HepG2 (cell line): ENCODE measurements around the gene SIVA1. TPM values are rescaled to one million over a fixed set of nuclear protein-coding genes. Genes with fewer than 3 reads are reported as not detected.
A peak's percentile ranks its signal among the peaks of the same experiment; 100 is the strongest.

Experiments used
- ASH2L ChIP-seq: fragments of 300-600, 200-600 bp; sonication (generic); IDR thresholded peaks from 2 replicates; pipeline ENCODE4 v1.7.0; 2017; ENCODE audit warnings: low read depth, mild to moderate bottlenecking, moderate library complexity, mixed read lengths, low read length; ENCODE audit not compliant: insufficient read length
- DR1 ChIP-seq: sonication (generic); formaldehyde crosslinking; IDR thresholded peaks from 2 replicates; pipeline ENCODE4 v1.8.0; 2021; ENCODE audit warnings: mild to moderate bottlenecking, missing genetic modification reagents, inconsistent platforms
- HMGXB4 ChIP-seq, 2 experiments: sonication (generic) in 1 of 2; formaldehyde crosslinking in 1 of 2; IDR thresholded peaks; 2 replicates each; pipeline versions ENCODE4 v1.4.0 to v1.6.1; 2018 to 2020; ENCODE audit warnings: missing genetic modification reagents in 2 of 2, borderline replicate concordance in 1 of 2, low read depth in 1 of 2, mild to moderate bottlenecking in 1 of 2, missing biosample characterization in 1 of 2
- HNF4G ChIP-seq, 2 experiments: sonication (generic) in 1 of 2; formaldehyde crosslinking in 1 of 2; IDR thresholded peaks; 2 replicates each; pipeline versions ENCODE4 v1.4.0 to v1.6.1; 2011 to 2020; ENCODE audit warnings: borderline replicate concordance in 2 of 2, low read depth in 2 of 2, mild to moderate bottlenecking in 2 of 2, low read length in 1 of 2, missing genetic modification reagents in 1 of 2, moderate library complexity in 1 of 2
- IKZF1 ChIP-seq: fragments of 450-650 bp; IDR thresholded peaks from 2 replicates; pipeline ENCODE4 v1.7.1; 2016
- KAT8 ChIP-seq: IDR thresholded peaks from 2 replicates; pipeline ENCODE4 v1.6.1; 2016; ENCODE audit warnings: missing genetic modification reagents, missing compliant biosample characterization
- MBD4 ChIP-seq: IDR thresholded peaks from 2 replicates; pipeline ENCODE4 v1.6.1; 2012; ENCODE audit warnings: low read length, inconsistent platforms, borderline replicate concordance
- NR2C2 ChIP-seq: sonication (generic); formaldehyde crosslinking; IDR thresholded peaks from 2 replicates; pipeline ENCODE4 v1.4.0; 2020; ENCODE audit warnings: missing genetic modification reagents, mild to moderate bottlenecking, moderate library complexity, borderline replicate concordance
- PHF5A ChIP-seq: IDR thresholded peaks from one replicate; pipeline ENCODE4 v1.6.1; 2018; ENCODE audit warnings: low read depth, missing genetic modification reagents; ENCODE audit not compliant: unreplicated experiment
- PTBP1 ChIP-seq: fragments of 200-400 bp; formaldehyde crosslinking; IDR thresholded peaks from 2 replicates; pipeline ENCODE4 v1.6.1; 2018; ENCODE audit warnings: low read length, low read depth; ENCODE audit not compliant: poor library complexity, severe bottlenecking
- RFX5 ChIP-seq: IDR thresholded peaks from 2 replicates; pipeline ENCODE4 v1.6.1; 2011; ENCODE audit warnings: low read depth, low read length, improper control_type of control experiment
- RFXAP ChIP-seq: sonication (generic); formaldehyde crosslinking; IDR thresholded peaks from 2 replicates; pipeline ENCODE4 v1.4.0; 2020; ENCODE audit warnings: missing genetic modification reagents, borderline replicate concordance
- SAP130 ChIP-seq: IDR thresholded peaks from 2 replicates; pipeline ENCODE4 v1.6.1; 2016; ENCODE audit warnings: low read depth
- SP4 ChIP-seq: sonication (generic); formaldehyde crosslinking; IDR thresholded peaks from 2 replicates; pipeline ENCODE4 v1.8.1; 2023; ENCODE audit warnings: mild to moderate bottlenecking, missing genetic modification reagents
- ZBTB38 ChIP-seq: sonication (generic); formaldehyde crosslinking; IDR thresholded peaks from 2 replicates; pipeline ENCODE4 v1.5.1; 2020; ENCODE audit warnings: mild to moderate bottlenecking, missing genetic modification reagents
- ZNF276 ChIP-seq: sonication (generic); formaldehyde crosslinking; IDR thresholded peaks from 2 replicates; pipeline ENCODE4 v1.4.0; 2020; ENCODE audit warnings: mild to moderate bottlenecking, low read depth, missing genetic modification reagents
- ZNF333 ChIP-seq: sonication (generic); formaldehyde crosslinking; IDR thresholded peaks from 2 replicates; pipeline ENCODE4 v1.4.0; 2020; ENCODE audit warnings: mild to moderate bottlenecking, missing genetic modification reagents, borderline replicate concordance
- ZNF468 ChIP-seq: sonication (generic); formaldehyde crosslinking; IDR thresholded peaks from 2 replicates; pipeline ENCODE4 v1.8.0; 2022; ENCODE audit warnings: mild to moderate bottlenecking, moderate library complexity, missing genetic modification reagents
- ZSCAN29 ChIP-seq: sonication (generic); formaldehyde crosslinking; conservative IDR thresholded peaks from 2 replicates; pipeline ENCODE4 v1.4.0; 2020; ENCODE audit warnings: mild to moderate bottlenecking, missing genetic modification reagents
- polyA plus RNA-seq, 8 experiments: library from polyadenylated mRNA; depleted of rRNA in 3 of 8; stranded (reverse) in 7 of 8; unstranded in 1 of 8; fragments of >200 nt; fragmentation: Illumina TruSeq in 4 of 8; extraction: Trizol in 4 of 8; gene quantifications; 2 replicates each; pipeline versions ENCODE4 v1.2.1 to v1.2.3, GENCODE V29; 2011 to 2016; ENCODE audit warnings: low read depth in 4 of 8, missing spikeins in 1 of 8, mixed read lengths in 1 of 8; ENCODE audit not compliant: insufficient read depth in 1 of 8
- total RNA-seq, 5 experiments: library from RNA; depleted of rRNA; stranded (reverse); fragments of >200 nt; fragmentation: Illumina TruSeq; extraction: Trizol; gene quantifications; 2 replicates each; pipeline ENCODE4 v1.2.3, GENCODE V29; 2016; ENCODE audit warnings: low read depth in 1 of 5
- TF ChIP-seq, protein P1 (sequence below): sonication (generic); IDR thresholded peaks from 2 replicates; pipeline ENCODE4 v1.6.1; 2016; ENCODE audit warnings: low read depth, borderline replicate concordance
- TF ChIP-seq, protein P2 (sequence below): sonication (generic); formaldehyde crosslinking; IDR thresholded peaks from 2 replicates; pipeline ENCODE4 v1.5.0; 2020; ENCODE audit warnings: missing genetic modification reagents
- TF ChIP-seq, protein P3 (sequence below): sonication (generic); formaldehyde crosslinking; IDR thresholded peaks from 2 replicates; pipeline ENCODE4 v1.5.0; 2020; ENCODE audit warnings: missing genetic modification reagents

The SIVA1 gene
- total and polyA plus RNA-seq, 2 of the 13 experiments (the other 11 are each of a cell fraction or from before 2014, with no cell fraction given) = 123 to 186 TPM

DNA sequence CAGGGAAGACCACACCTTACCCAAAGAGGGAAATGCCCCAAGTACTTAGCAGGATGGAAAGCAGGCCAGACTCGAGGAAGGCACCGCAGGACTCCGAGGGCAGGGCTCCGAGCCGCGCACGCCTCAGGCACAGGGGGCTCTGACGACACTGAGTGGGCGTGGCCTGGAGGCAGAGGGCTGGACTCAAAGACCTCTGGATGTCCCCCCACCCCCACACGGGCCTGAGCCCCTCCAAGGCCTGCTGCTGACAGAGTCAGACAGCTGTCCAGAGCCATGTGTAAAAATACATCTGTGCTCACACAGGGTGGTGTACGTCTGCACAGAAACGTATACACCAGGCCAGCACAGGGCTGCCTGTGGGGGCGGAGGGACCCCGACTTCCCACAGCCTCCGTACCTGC lies 41.2 kb downstream of the SIVA1 start (continued):
- no peak for TF ChIP-seq ZNF276 (CRISPR knock-in tag)
- no peak for TF ChIP-seq PHF5A (CRISPR knock-in tag)
- 0 out of 4 replicates have a peak, but pooled peaks of 1 of the 2 experiments have one; percentile 46 for TF ChIP-seq HMGXB4 (CRISPR knock-in tag; IDR thresholded peaks at IDR 0.05; ENCODE audit: borderline replicate concordance in 1 of 2, low read depth in 1 of 2)
- TF ChIP-seq SAP130 = no peak; the same call in 1 of the 2 replicates
- TF ChIP-seq ZNF333 (CRISPR knock-in tag) = no peak
- TF ChIP-seq, protein P1, sequence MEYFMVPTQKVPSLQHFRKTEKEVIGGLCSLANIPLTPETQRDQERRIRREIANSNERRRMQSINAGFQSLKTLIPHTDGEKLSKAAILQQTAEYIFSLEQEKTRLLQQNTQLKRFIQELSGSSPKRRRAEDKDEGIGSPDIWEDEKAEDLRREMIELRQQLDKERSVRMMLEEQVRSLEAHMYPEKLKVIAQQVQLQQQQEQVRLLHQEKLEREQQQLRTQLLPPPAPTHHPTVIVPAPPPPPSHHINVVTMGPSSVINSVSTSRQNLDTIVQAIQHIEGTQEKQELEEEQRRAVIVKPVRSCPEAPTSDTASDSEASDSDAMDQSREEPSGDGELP = peak; percentile 41; the same call in 1 of the 2 replicates
- TF ChIP-seq HNF4G (IDR thresholded peaks at IDR 0.05; ENCODE audit: borderline replicate concordance, low read depth, low read length) = no peak
- no peak for TF ChIP-seq HNF4G (CRISPR knock-in tag; IDR thresholded peaks at IDR 0.05; ENCODE audit: borderline replicate concordance, low read depth)
- 0 out of 2 replicates have a peak, but pooled peaks have one; percentile 42 for TF ChIP-seq SP4 (CRISPR knock-in tag)
- TF ChIP-seq RFX5 = no peak
- TF ChIP-seq, protein P2, sequence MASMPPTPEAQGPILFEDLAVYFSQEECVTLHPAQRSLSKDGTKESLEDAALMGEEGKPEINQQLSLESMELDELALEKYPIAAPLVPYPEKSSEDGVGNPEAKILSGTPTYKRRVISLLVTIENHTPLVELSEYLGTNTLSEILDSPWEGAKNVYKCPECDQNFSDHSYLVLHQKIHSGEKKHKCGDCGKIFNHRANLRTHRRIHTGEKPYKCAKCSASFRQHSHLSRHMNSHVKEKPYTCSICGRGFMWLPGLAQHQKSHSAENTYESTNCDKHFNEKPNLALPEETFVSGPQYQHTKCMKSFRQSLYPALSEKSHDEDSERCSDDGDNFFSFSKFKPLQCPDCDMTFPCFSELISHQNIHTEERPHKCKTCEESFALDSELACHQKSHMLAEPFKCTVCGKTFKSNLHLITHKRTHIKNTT (CRISPR knock-in tag) = no peak
- TF ChIP-seq IKZF1 = no peak
- no peak for TF ChIP-seq DR1 (CRISPR knock-in tag)
- no peak for TF ChIP-seq MBD4
- TF ChIP-seq, protein P3, sequence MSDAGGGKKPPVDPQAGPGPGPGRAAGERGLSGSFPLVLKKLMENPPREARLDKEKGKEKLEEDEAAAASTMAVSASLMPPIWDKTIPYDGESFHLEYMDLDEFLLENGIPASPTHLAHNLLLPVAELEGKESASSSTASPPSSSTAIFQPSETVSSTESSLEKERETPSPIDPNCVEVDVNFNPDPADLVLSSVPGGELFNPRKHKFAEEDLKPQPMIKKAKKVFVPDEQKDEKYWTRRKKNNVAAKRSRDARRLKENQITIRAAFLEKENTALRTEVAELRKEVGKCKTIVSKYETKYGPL = no peak
- no peak for TF ChIP-seq KAT8 (CRISPR knock-in tag)
- TF ChIP-seq ZBTB38 (CRISPR knock-in tag) = no peak
- TF ChIP-seq ASH2L = peak; percentile 3
- no peak for TF ChIP-seq ZNF468
- no peak for TF ChIP-seq PTBP1
- TF ChIP-seq NR2C2 (CRISPR knock-in tag) = peak; percentile 4; the same call in 1 of the 2 replicates
- no peak for TF ChIP-seq ZSCAN29 (CRISPR knock-in tag)
- no peak for TF ChIP-seq RFXAP (CRISPR knock-in tag)
